ENCODE measurements around the gene FNIP2. TPM values are rescaled to one million over a fixed set of nuclear protein-coding genes. Genes with fewer than 3 reads are reported as not detected.

The FNIP2 gene
- polyA plus RNA-seq, 3 donors: 46.5 to 54.4 (median 48.2) TPM

GRCh38 chr4:158760866-158761265, 8.0 kb upstream of the FNIP2 start:
- no peak for DNase-seq (ENCODE audit: low read depth in 3 of 3, low spot score in 2 of 3)

- DNase-seq (ENCODE audit: low read depth in 3 of 3, low spot score in 2 of 3): no peak
Observed at GRCh38 chr4:158762553-158762952, 6.3 kb upstream of the FNIP2 start.

- DNase-seq (ENCODE audit: low read depth in 3 of 3, low spot score in 2 of 3): no peak
Observed at GRCh38 chr4:158763462-158763861, 5.4 kb upstream of the FNIP2 start.

GRCh38 chr4:158766434-158767044, 2.3 kb upstream of the FNIP2 start:
- no peak for DNase-seq (ENCODE audit: low read depth in 3 of 3, low spot score in 2 of 3)

GRCh38 chr4:158767451-158767850, 1.4 kb upstream of the FNIP2 start:
- DNase-seq (ENCODE audit: low read depth in 3 of 3, low spot score in 2 of 3): no peak

GRCh38 chr4:158769175-158769921, 522 bp downstream of the FNIP2 start:
- DNase-seq (ENCODE audit: low read depth in 3 of 3, low spot score in 2 of 3): no peak

- DNase-seq (ENCODE audit: low read depth in 3 of 3, low spot score in 2 of 3): no peak
Observed at GRCh38 chr4:158770671-158771070, 1.8 kb downstream of the FNIP2 start.

GRCh38 chr4:158771776-158772175, 3.0 kb downstream of the FNIP2 start:
- DNase-seq (ENCODE audit: low read depth in 3 of 3, low spot score in 2 of 3): no peak

- no peak for DNase-seq (ENCODE audit: low read depth in 3 of 3, low spot score in 2 of 3)
Observed at GRCh38 chr4:158775091-158775651, 6.3 kb downstream of the FNIP2 start.

GRCh38 chr4:158776106-158776505, 7.3 kb downstream of the FNIP2 start:
- no peak for DNase-seq (ENCODE audit: low read depth in 3 of 3, low spot score in 2 of 3)

GRCh38 chr4:158777423-158778155, 8.8 kb downstream of the FNIP2 start:
- no peak for DNase-seq (ENCODE audit: low read depth in 3 of 3, low spot score in 2 of 3)

- DNase-seq (ENCODE audit: low read depth in 3 of 3, low spot score in 2 of 3): no peak
Observed at GRCh38 chr4:158778156-158778711, 9.4 kb downstream of the FNIP2 start.

GRCh38 chr4:158778712-158779111, 9.9 kb downstream of the FNIP2 start:
- DNase-seq (ENCODE audit: low read depth in 3 of 3, low spot score in 2 of 3): no peak

- DNase-seq (ENCODE audit: low read depth in 3 of 3, low spot score in 2 of 3): no peak
Observed at GRCh38 chr4:158781963-158782362, 13.1 kb downstream of the FNIP2 start.

- DNase-seq (ENCODE audit: low read depth in 3 of 3, low spot score in 2 of 3): no peak
Observed at GRCh38 chr4:158782551-158783360, 13.9 kb downstream of the FNIP2 start.

- DNase-seq (ENCODE audit: low read depth in 3 of 3, low spot score in 2 of 3): no peak
Observed at GRCh38 chr4:158783785-158784184, 15.0 kb downstream of the FNIP2 start.

- DNase-seq (ENCODE audit: low read depth in 3 of 3, low spot score in 2 of 3): no peak
Observed at GRCh38 chr4:158785718-158786117, 16.9 kb downstream of the FNIP2 start.

GRCh38 chr4:158786121-158786601, 17.3 kb downstream of the FNIP2 start:
- DNase-seq (ENCODE audit: low read depth in 3 of 3, low spot score in 2 of 3): no peak

- no peak for DNase-seq (ENCODE audit: low read depth in 3 of 3, low spot score in 2 of 3)
Observed at GRCh38 chr4:158786955-158787354, 18.1 kb downstream of the FNIP2 start.

Measured in right renal cortex interstitium (tissue), 3 donors.